Suppressor macrophage (primary cell): Measurements from ENCODE around the gene MICU2.
"Not testable (repeated sequence)": the region's sequence is repeated elsewhere in the genome, so short reads cannot be mapped to it uniquely, and the experiment has no call there.

Experiments used
- DNase-seq, 4 experiments: peaks; one replicate each; pipeline ENCODE4 v3.0.0-alpha.2; 2020 to 2022

Gene MICU2

DNA sequence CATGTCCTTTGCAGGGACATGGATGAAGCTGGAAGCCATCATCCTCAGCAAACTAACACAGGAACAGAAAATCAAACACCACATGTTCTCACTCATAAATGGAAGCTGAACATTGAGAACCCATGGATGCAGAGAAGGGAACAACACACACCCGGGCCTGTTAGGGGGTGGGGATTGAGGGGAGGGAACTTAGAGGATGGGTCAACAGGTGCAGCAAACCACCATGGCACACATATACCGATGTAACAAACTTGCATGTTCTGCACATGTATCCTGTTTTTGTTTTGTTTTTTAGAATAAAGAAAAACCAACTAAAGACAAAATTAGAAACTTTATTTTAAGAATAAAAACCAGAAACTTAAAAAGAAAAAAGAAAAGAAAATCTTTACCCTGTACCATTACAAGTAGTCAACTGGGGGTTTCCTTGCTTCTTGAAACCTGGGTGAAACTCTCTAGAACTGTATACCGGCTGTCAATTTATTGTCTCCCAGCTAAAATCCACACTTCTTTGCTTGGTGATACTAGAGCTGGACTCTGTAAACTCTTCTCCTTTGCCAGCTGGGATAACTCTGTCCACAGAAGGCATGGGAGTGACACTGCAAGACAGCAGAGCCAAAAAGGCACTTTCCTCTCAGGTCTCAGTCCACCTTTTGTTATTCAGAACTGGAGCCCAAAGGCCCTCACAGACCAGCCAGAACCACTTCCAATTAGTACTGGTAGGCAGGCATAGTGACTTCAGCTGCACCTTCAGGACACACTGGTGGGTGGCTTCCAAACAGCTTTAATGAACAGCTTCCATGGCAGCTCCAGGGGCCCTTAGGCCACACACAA is 9.0 kb downstream of the MICU2 start:
- no peak for DNase-seq

- DNase-seq, result not testable (repeated sequence)
Observed at GRCh38 chr13:21590665-21591456, 13.1 kb downstream of the MICU2 start.

DNA sequence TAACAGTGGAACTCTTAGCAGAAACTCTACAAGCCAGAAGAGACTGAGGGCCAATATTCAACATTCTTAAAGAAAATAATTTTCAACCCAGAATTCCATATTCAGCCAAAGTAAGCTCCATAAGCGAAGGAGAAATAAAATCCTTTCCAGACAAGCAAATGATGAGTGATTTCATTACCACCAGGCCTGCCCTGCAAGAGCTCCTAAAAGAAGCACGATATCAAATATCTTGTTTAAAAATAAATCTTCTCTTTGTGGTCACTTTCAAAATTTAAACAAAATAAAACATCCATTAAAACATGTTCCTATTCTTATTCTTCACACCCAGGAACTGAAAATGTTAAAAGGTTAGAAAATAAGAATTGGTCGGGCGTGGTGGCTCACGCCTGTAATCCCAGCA is 13.7 kb downstream of the MICU2 start:
- DNase-seq, result no peak

DNA sequence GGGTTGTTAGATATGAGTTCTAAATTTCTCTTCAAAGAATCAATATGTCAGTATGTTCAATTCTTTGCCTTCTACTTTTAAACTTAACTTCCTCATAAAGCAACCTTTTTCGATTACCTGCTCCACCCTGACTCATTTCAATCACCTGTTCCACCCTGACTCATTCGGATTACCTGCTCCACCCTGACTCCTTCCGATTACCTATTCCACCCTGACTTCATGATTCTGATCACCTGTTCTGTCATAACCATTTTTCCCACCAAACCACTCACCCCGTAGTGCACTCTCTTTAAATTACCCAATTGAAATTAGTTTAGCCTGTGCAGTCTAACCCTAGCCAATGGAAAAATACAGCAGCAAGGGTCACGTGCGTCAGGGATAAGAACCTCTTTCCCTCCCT is 14.5 kb downstream of the MICU2 start:
- DNase-seq, result not testable (repeated sequence)

GRCh38 chr13:21588411-21588810 is 15.6 kb downstream of the MICU2 start:
- DNase-seq, result not testable (repeated sequence)

DNA sequence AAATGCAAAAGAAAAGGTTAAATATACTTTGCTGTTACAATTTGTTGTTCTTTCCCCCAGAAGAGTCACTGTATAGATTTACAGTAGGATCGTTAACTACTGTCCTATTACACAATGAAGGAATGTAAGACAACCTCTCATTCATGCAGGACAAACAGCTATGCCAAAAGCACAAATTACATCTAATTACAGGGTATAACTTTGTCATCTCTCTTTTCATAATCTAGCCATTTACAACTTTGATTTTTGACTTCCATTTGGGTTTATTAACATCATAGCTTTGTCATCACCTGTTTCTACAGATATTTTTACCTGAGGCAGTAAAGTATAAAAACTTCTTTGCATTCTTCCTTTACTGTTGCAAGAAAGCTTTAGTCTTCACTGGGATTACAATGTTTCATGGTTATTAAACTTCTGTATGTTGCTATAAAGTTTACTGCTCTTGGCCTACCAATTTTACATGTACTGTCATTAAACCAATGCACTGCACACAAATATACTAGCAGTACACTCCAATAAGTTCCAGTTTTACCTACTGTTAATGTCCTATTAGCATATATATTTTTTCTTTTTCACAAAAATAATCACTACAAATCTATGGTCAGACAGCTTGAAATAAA is 18.9 kb downstream of the MICU2 start:
- no peak for DNase-seq

GRCh38 chr13:21583478-21583877 is 20.5 kb downstream of the MICU2 start:
- DNase-seq, result no peak

DNA sequence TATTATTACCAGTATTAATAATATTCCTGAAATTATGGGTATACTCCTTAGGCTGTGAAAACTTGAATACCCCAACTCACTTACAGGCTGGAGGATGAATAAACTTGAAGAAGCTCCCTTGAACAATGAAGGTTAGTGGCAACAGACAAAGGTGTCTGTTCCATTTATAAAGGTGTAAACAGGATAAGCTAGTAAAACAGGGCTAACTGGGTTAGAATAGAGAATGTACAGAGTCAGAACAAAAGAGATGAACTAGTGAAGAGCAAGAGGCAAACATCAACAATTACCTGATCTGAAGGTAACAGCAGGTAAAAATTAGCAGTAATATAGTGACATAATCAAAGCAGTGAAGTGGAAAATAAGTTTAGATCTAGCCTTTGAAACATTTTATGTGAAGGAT is 23.2 kb downstream of the MICU2 start:
- no peak for DNase-seq

GRCh38 chr13:21579754-21580316 is 24.1 kb downstream of the MICU2 start:
- DNase-seq, result peak in 2 of 4 experiments; percentile 20 to 36

DNA sequence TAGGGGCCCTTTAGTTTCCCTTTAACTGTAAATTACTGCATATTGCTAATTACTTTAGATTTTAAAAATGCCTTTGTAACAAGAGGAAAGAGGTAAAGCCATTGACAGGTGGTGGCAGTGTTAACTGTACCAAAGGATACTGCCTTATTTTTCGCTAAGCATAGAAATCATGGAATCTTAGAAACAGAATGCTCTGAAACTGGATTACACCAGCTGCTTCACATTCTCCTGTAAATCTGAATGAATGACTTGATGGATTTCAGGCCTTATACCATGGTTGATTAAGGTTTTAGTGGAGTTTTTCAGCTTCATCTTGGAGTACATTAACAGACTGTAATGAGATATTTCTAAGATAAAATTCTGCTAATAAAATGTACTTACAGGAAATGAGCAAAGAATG is 25.2 kb downstream of the MICU2 start:
- no peak for DNase-seq

GRCh38 chr13:21576426-21576825 is 27.5 kb downstream of the MICU2 start:
- no peak for DNase-seq

GRCh38 chr13:21573920-21574712 is 29.9 kb downstream of the MICU2 start:
- DNase-seq, result no peak

DNA sequence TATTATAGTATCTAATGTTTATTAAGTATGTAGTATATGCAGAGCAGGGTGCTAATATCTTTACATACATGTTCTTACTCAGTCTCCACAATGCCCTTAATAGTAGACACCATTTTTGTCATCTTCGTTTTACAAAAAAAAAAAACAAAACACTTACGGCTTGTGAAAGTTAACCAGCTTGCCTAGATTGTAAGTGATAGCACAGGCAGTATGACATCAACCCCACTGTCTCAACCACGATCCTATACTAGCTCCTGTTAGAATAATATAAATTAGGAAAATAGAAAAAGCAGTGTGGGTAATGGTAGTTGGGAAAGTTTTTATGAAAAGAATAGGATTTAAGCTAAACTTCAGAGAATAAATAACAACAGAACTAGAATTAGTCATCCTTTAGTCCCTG is 34.3 kb downstream of the MICU2 start:
- DNase-seq, result no peak

- no peak for DNase-seq
Observed at GRCh38 chr13:21568854-21569253, 35.1 kb downstream of the MICU2 start.

- DNase-seq, result no peak
Observed at GRCh38 chr13:21567714-21568113, 36.3 kb downstream of the MICU2 start.

DNA sequence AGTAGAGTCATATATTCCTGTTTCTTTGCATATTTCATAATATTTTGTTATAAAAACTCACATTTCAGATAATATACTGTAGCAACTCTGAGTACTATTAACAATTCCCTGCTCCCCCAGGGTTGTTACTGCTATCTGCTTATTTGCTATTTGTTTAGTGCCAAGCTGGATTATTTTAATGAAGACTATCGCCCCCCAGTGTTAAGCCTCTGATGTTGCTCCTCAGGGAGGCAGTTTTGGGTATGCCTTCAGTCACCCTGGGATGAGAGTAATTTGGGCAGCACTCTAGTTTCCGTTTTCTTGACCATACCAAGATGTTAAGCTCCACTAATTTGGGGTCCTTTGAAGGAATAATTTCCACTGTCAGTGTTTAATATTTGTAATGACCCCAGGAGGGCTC is 46.0 kb downstream of the MICU2 start:
- peak; percentile 18 to 52 (median 40) for DNase-seq

- DNase-seq, result peak in 2 of 4 experiments; percentile 7 to 10
Observed at GRCh38 chr13:21556051-21556450, 47.9 kb downstream of the MICU2 start.

DNA sequence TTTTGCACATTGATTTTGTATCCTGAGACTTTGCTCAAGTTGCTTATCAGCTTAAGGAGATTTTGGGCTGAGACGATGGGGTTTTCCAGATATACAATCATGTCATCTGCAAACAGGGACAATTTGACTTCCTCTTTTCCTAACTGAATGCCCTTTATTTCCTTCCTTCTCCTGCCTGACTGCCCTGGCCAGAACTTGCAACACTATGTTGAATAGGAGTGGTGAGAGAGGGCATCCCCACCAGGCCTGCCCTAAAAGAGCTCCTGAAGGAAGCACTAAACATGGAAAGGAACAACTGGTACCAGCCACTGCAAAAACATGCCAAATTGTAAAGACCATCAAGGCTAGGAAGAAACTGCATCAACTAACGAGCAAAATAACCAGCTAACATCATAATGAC is 50.7 kb downstream of the MICU2 start:
- peak; percentile 24 to 57 (median 42) for DNase-seq

DNA sequence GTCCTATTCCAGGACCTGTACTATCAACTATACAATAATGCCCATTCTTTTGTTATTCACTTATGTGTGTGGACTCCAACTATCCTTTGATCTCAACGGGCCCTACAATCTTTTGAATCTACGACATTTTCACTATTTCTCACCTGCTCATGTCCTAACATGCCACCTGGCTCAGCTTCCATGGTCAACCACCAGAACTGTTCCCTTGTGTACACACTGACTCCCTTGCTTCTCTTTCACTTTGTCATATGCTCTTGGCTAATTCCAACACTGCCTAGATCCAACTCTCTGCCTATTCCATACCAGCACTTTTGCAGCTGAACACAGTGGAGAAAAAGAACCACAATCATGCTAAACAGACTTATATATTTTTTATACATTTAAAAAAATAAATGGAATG is 53.1 kb downstream of the MICU2 start:
- DNase-seq, result no peak

DNA sequence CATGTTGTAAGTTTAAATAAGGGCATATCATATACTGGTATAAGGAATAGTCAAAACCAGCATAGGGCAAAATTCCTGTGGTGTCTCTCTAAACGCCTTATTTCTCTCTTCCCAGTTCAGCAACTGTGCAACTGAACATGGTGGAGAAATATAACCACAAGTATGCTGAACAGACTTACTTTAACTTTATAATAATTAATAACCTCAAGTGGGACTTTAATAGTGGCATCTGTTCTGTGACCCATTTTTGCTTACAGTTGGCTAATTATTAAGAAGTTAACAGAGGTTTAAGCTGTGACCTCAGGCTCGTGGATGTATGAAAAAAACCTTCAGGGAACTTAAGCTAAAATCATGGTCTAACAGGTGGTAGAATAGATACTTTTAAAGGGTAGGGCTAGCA is 54.3 kb downstream of the MICU2 start:
- no peak for DNase-seq

- DNase-seq, result no peak
Observed at GRCh38 chr13:21548577-21548976, 55.4 kb downstream of the MICU2 start.

DNA sequence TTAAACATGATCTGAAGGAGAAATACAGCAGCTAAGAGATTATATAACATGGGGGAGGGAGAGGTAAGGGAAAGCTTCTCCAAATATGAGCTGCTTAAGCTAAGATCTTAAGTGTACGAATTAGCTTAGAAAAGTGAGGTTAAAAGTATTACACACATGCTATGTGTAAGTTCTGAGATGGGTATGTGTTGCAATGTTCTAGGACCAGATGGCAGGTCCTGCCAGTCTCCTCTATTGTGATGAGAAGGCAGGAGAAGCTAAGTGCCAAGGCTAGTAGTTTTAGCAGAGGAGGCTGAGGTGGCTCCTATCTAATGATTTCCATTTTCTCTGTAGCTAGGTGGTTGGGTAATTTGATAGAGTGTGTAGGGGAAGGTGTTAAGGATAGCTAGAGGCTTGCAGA is 57.6 kb downstream of the MICU2 start:
- peak in 1 of 4 experiments; percentile 9 for DNase-seq
